K562 (cell line): ENCODE measurements around the gene FBXW7. TPM values are rescaled to one million over a fixed set of nuclear protein-coding genes. Genes with fewer than 3 reads are reported as not detected.

Source experiments
- ATAC-seq: fragments of 200-7000 bp; cut with Tn5 transposase; 3 replicates; pipeline ENCODE4 v1.9.1; 2020; ENCODE audit warnings: moderate library complexity
- BruUV-seq: library from RNA; stranded (reverse); fragments of 400-500 nt; replicated peaks from 2 replicates; lab custom pipeline; 2021; lab: Mats Ljungman, UMichigan
- CTCF ChIA-PET: fragments of 300-600 bp; formaldehyde crosslinking; extraction: SDS; loops from one replicate; lab custom pipeline; 2021; ENCODE audit warnings: low intra/inter-chr PET ratio; lab: Yijun Ruan, JAX
- POLR2A ChIA-PET: fragments of 300-600, 350-650 bp; sonication (Branson Sonifier 250); formaldehyde crosslinking; extraction: SDS; loops from one replicate; lab custom pipeline; 2021; ENCODE audit warnings: antibody characterized with exemption, inconsistent platforms; lab: Yijun Ruan, JAX
- DNase-seq, 4 experiments: peaks; one replicate each; pipeline versions ENCODE4 v3.0.0 to v3.0.0-alpha.2; 2011 to 2018; ENCODE audit warnings: low spot score in 3 of 4, mixed read lengths in 3 of 4; ENCODE audit errors: extremely low read depth in 1 of 4
- FAIRE-seq: peaks from 2 replicates; lab custom pipeline; 2011; peaks lifted over from hg19 to GRCh38; lab: Jason Lieb, UNC
- H2AFZ ChIP-seq: 2 replicates; pipeline ENCODE4 v1.6.0; 2011; ENCODE audit warnings: low read depth, low read length, control low read depth, inconsistent platforms
- H3K27ac ChIP-seq: fragments of 200-600 bp; 3 replicates; pipeline ENCODE4 v1.8.0; 2011; ENCODE audit warnings: low read depth, mild to moderate bottlenecking, control low read depth, inconsistent platforms, low read length, moderate library complexity, mixed read lengths; ENCODE audit errors: extremely low read depth
- H3K27me3 ChIP-seq, 2 experiments: fragments of 300-600 bp in 1 of 2; 2 replicates in 1 of 2; 3 replicates in 1 of 2; pipeline versions ENCODE4 v1.6.0 to v1.8.0; 2011; ENCODE audit warnings: inconsistent platforms in 2 of 2, low read length in 2 of 2, mild to moderate bottlenecking in 1 of 2, mixed read lengths in 1 of 2, moderate library complexity in 1 of 2; ENCODE audit not compliant: control insufficient read depth in 2 of 2, insufficient read depth in 2 of 2
- H3K36me3 ChIP-seq: fragments of 300-600 bp; 3 replicates; pipeline ENCODE4 v1.8.0; 2011; ENCODE audit warnings: mild to moderate bottlenecking, low read length, inconsistent platforms; ENCODE audit not compliant: control insufficient read depth, insufficient read depth
- H3K4me1 ChIP-seq, 2 experiments: fragments of 200-600 bp in 1 of 2; replicated peaks in 1 of 2; 2 replicates in 1 of 2; 3 replicates in 1 of 2; pipeline versions ENCODE4 v1.5.1 to v1.8.0; 2011; ENCODE audit warnings: inconsistent platforms in 2 of 2, low read length in 2 of 2, mild to moderate bottlenecking in 1 of 2, mixed read lengths in 1 of 2, moderate library complexity in 1 of 2; ENCODE audit not compliant: control insufficient read depth in 2 of 2, insufficient read depth in 2 of 2
- H3K4me2 ChIP-seq: 2 replicates; pipeline ENCODE4 v1.6.1; 2011; ENCODE audit warnings: low read length, control low read depth, inconsistent platforms, mixed read lengths; ENCODE audit not compliant: insufficient read depth
- H3K4me3 ChIP-seq: fragments of 200-600 bp; sonication (generic), shearing (Covaris generic); 2 replicates; pipeline ENCODE4 v1.5.1; 2016; ENCODE audit warnings: control low read depth, inconsistent platforms
- H3K79me2 ChIP-seq: fragments of 200-600 bp; 3 replicates; pipeline ENCODE4 v1.8.0; 2011; ENCODE audit warnings: low read length, inconsistent platforms; ENCODE audit not compliant: control insufficient read depth, insufficient read depth
- H3K9ac ChIP-seq, 2 experiments: 2 replicates each; pipeline versions ENCODE4 v1.6.0 to v1.6.1; 2011; ENCODE audit warnings: low read depth in 2 of 2, low read length in 2 of 2, control low read depth in 1 of 2, inconsistent platforms in 1 of 2, mild to moderate bottlenecking in 1 of 2, mixed read lengths in 1 of 2; ENCODE audit not compliant: insufficient read depth in 1 of 2
- H3K9me1 ChIP-seq: one replicate; pipeline ENCODE4 v1.6.0; 2011; ENCODE audit warnings: inconsistent platforms, mild to moderate bottlenecking, low read length, moderate library complexity; ENCODE audit not compliant: control insufficient read depth, insufficient read depth
- H3K9me3 ChIP-seq: replicated peaks from 2 replicates; pipeline ENCODE4 v1.5.1; 2011; ENCODE audit warnings: low read depth, low read length, inconsistent platforms; ENCODE audit not compliant: control insufficient read depth, insufficient read depth
- H4K20me1 ChIP-seq: replicated peaks from 2 replicates; pipeline ENCODE4 v1.6.1; 2011; ENCODE audit warnings: low read length, inconsistent platforms, mixed read lengths; ENCODE audit not compliant: control insufficient read depth, insufficient read depth
- CHD7 ChIP-seq: fragments of 200-600 bp; sonication (generic); IDR thresholded peaks from one replicate; pipeline ENCODE4 v1.6.1; 2012; ENCODE audit warnings: mild to moderate bottlenecking, low read depth, low read length, inconsistent platforms
- HOMEZ ChIP-seq: fragments of 250-450 bp; sonication (Bioruptor Pico); IDR thresholded peaks from 2 replicates; pipeline ENCODE4 v1.4.0; 2020; ENCODE audit warnings: mild to moderate bottlenecking, moderate library complexity
- HSF4 ChIP-seq: fragments of 250-450 bp; sonication (Bioruptor Pico); IDR thresholded peaks from 2 replicates; pipeline ENCODE4 v2.1.2; 2022; ENCODE audit warnings: mild to moderate bottlenecking, moderate library complexity, borderline replicate concordance
- IFI16 ChIP-seq: fragments of 250-450 bp; sonication (Bioruptor Pico); IDR thresholded peaks from 2 replicates; pipeline ENCODE4 v2.1.2; 2022; ENCODE audit warnings: mild to moderate bottlenecking, inconsistent platforms
- MBD2 ChIP-seq: sonication (generic); IDR thresholded peaks from 2 replicates; pipeline ENCODE4 v1.6.1; 2016; ENCODE audit warnings: low read depth, borderline replicate concordance
- SIN3A ChIP-seq, 2 experiments: fragments of 150-350 bp in 1 of 2; IDR thresholded peaks; 2 replicates each; pipeline ENCODE4 v1.6.1; 2011 to 2016; ENCODE audit warnings: borderline replicate concordance in 2 of 2, low read depth in 2 of 2, low read length in 2 of 2, mild to moderate bottlenecking in 2 of 2, moderate library complexity in 2 of 2; ENCODE audit not compliant: control insufficient read depth in 1 of 2
- ZNF143 ChIP-seq: sonication (generic); formaldehyde crosslinking; IDR thresholded peaks from 2 replicates; pipeline ENCODE4 v1.9.0; 2022; ENCODE audit warnings: mild to moderate bottlenecking, missing genetic modification reagents
- ZNF79 ChIP-seq: fragments of 250-450 bp; sonication (Bioruptor Pico); IDR thresholded peaks from 2 replicates; pipeline ENCODE4 v1.4.0; 2020; ENCODE audit warnings: low read depth, mild to moderate bottlenecking, moderate library complexity
- WGBS: fragments of 100-300 bp; shearing (Covaris generic); methylation state at CpG from one replicate; pipeline ENCODE4 v1.1.6; 2016; ENCODE audit warnings: low coverage, mixed read lengths; ENCODE audit not compliant: insufficient coverage; ENCODE audit errors: missing lambda C conversion rate; 5-methylcytosine and 5-hydroxymethylcytosine counted together
- in situ Hi-C: fragments of 300-500 bp; cut with MboI; formaldehyde crosslinking; loops from 4 replicates; pipeline ENCODE4 v1.15.0; 2018; ENCODE audit warnings: inconsistent platforms, mixed read lengths
- intact Hi-C: fragments of 100-400 bp; cut with micrococcal nuclease; formaldehyde crosslinking; loops from 2 replicates; pipeline ENCODE4 v1.14.2; 2022
- polyA plus RNA-seq, 8 experiments: library from polyadenylated mRNA; depleted of rRNA in 4 of 8; stranded (reverse) in 5 of 8; unstranded in 3 of 8; fragments of >200 nt; fragmentation: Nextera tagmentation in 2 of 8; fragmentation: Illumina TruSeq in 1 of 8; extraction: Ambion mirVana in 2 of 8; extraction: Trizol in 1 of 8; gene quantifications; 2 replicates each; pipeline versions ENCODE4 v1.2.1 to v1.2.3, GENCODE V29; 2011 to 2014; ENCODE audit warnings: inconsistent platforms in 1 of 8, missing spikeins in 1 of 8
- total RNA-seq, 7 experiments: library from RNA; depleted of rRNA in 6 of 7; stranded (reverse); fragments of >200 nt in 6 of 7; fragmentation: Illumina TruSeq in 2 of 7; extraction: Trizol in 2 of 7; gene quantifications; 2 replicates each; pipeline versions ENCODE4 v1.2.1 to v1.2.3, GENCODE V29; 2011 to 2021; ENCODE audit warnings: low replicate concordance in 1 of 7

FBXW7 gene
- total and polyA plus RNA-seq, 9 of the 15 experiments (the other 6 are each of a cell fraction or from before 2014, with no cell fraction given) = 6.8 to 44.2 (median 16.4) TPM

GRCh38 chr4:152278172-152278504 lies 257.8 kb downstream of the FBXW7 start (continued):
- no peak for TF ChIP-seq HOMEZ (CRISPR knock-in tag)

- no TSS peak for BruUV-seq
- H3K36me3 ChIP-seq = no peaks in the 10 kb centered on the region
- no peaks in the 10 kb centered on the region for H3K79me2 ChIP-seq
- H3K4me1 ChIP-seq = peaks cover 3 to 5% of the 10 kb centered on the region in 2 experiments; a peak in 3 of 5 replicates
- intact Hi-C loops = no loop called here
- WGBS = 0% methylated on average over 4 of the region's 5 CpGs
- H3K9ac ChIP-seq = no peak overlapping the region
- FAIRE-seq (no peak), ATAC-seq (no peak), DNase-seq (no peak)
- H3K9me3 ChIP-seq = no peaks in the 10 kb centered on the region
- H3K9me1 ChIP-seq = no peaks in the 10 kb centered on the region
- H2AFZ ChIP-seq = no peak overlapping the region
- H3K4me2 ChIP-seq = no peak overlapping the region
- POLR2A ChIA-PET = interaction anchor here (0.6 to 2.0 kb wide), 3 partner anchors 8 to 94 kb away, joined by 3 to 5 read pairs (median 3); no protein-coding TSS in a partner anchor
- peaks cover 3 to 38% of the 10 kb centered on the region in 2 experiments; a peak in 4 of 5 replicates for H3K27me3 ChIP-seq
- in situ Hi-C loops = no loop called here
- no peak overlapping the region for H3K27ac ChIP-seq
- no peak overlapping the region for H3K4me3 ChIP-seq
- no peaks in the 10 kb centered on the region for H4K20me1 ChIP-seq
- CTCF ChIA-PET = no interaction called here
- TF ChIP-seq MBD2 (no peak), ZNF143 (CRISPR knock-in tag) (no peak), CHD7 (no peak), HSF4 (CRISPR knock-in tag) (no peak), ZNF79 (CRISPR knock-in tag) (no peak), IFI16 (CRISPR knock-in tag) (no peak), SIN3A (IDR thresholded peaks at IDR 0.05; ENCODE audit: borderline replicate concordance in 2 of 2, control insufficient read depth in 1 of 2, low read depth in 2 of 2, low read length in 2 of 2) (no peak)
These were observed 258.6 kb downstream of the FBXW7 start for GRCh38 chr4:152277333-152277732.
